ENCODE results near the gene NFE2L2.
A peak's percentile ranks its signal among the peaks of the same experiment; 100 is the strongest.
"Not testable (repeated sequence)": the region's sequence is repeated elsewhere in the genome, so short reads cannot be mapped to it uniquely, and the experiment has no call there.

The NFE2L2 gene

GRCh38 chr2:177225965-177226360 is 38.6 kb downstream of the NFE2L2 start:
- TF ChIP-seq EZH2phosphoT487 (IDR thresholded peaks at IDR 0.05; ENCODE audit: borderline replicate concordance), result no peak
- TF ChIP-seq CTCF (conservative IDR thresholded peaks at IDR 0.05; ENCODE audit: low read length), result no peak

GRCh38 chr2:177223436-177223835 is 41.1 kb downstream of the NFE2L2 start:
- H4K20me1 ChIP-seq (ENCODE audit: insufficient read depth, low read length, poor library complexity, severe bottlenecking), result peaks cover 60% of the 10 kb centered on the region
- not testable (repeated sequence) for H3K9me3 ChIP-seq (ENCODE audit: insufficient read depth, low read depth, low read length); H3F3A ChIP-seq (ENCODE audit: low read depth); H3K4me2 ChIP-seq (ENCODE audit: low read depth, low read length, poor library complexity, severe bottlenecking); H3K4me3 ChIP-seq (ENCODE audit: low read length, poor library complexity, severe bottlenecking); H3K9me2 ChIP-seq (replicated peaks; ENCODE audit: low read depth, low read length); H3K27me3 ChIP-seq (ENCODE audit: insufficient read depth, low read length, poor library complexity, severe bottlenecking); H3K9ac ChIP-seq (ENCODE audit: low read depth, low read length, poor library complexity, severe bottlenecking); H2AFZ ChIP-seq (ENCODE audit: low read length)
- peaks cover 57% of the 10 kb centered on the region for H3K36me3 ChIP-seq (ENCODE audit: insufficient read depth, low read length)
- peaks cover 17% of the 10 kb centered on the region for H3K4me1 ChIP-seq (ENCODE audit: insufficient read depth, low read length, poor library complexity, severe bottlenecking)
- peaks cover 43% of the 10 kb centered on the region for H3K79me2 ChIP-seq (ENCODE audit: insufficient read depth, low read length)

More at GRCh38 chr2:177225965-177226360, 38.6 kb downstream of the NFE2L2 start:
- H3F3A ChIP-seq (ENCODE audit: low read depth), result peaks cover 13% of the 10 kb centered on the region; the same call in 1 of the 2 replicates
- no peaks in the 10 kb centered on the region for H3K9me2 ChIP-seq (replicated peaks; ENCODE audit: low read depth, low read length)
- no peaks in the 10 kb centered on the region for H3K9me3 ChIP-seq (ENCODE audit: insufficient read depth, low read depth, low read length)
- peaks cover 19% of the 10 kb centered on the region; the same call in 1 of the 2 replicates for H3K79me2 ChIP-seq (ENCODE audit: insufficient read depth, low read length)
- no peak overlapping the region for H3K9ac ChIP-seq (ENCODE audit: low read depth, low read length, poor library complexity, severe bottlenecking)
- H3K27me3 ChIP-seq (ENCODE audit: insufficient read depth, low read length, poor library complexity, severe bottlenecking), result no peaks in the 10 kb centered on the region
- H2AFZ ChIP-seq (ENCODE audit: low read length), result no peak overlapping the region
- no peak overlapping the region for H3K4me3 ChIP-seq (ENCODE audit: low read length, poor library complexity, severe bottlenecking)
- peaks cover 55% of the 10 kb centered on the region for H3K36me3 ChIP-seq (ENCODE audit: insufficient read depth, low read length)
- no peaks in the 10 kb centered on the region for H3K4me1 ChIP-seq (ENCODE audit: insufficient read depth, low read length, poor library complexity, severe bottlenecking)
- H3K4me2 ChIP-seq (ENCODE audit: low read depth, low read length, poor library complexity, severe bottlenecking), result no peak overlapping the region
- H4K20me1 ChIP-seq (ENCODE audit: insufficient read depth, low read length, poor library complexity, severe bottlenecking), result peaks cover 41% of the 10 kb centered on the region

- peaks cover 71% of the 10 kb centered on the region for H3K36me3 ChIP-seq (ENCODE audit: insufficient read depth, low read length)
- no peak overlapping the region for H3K9ac ChIP-seq (ENCODE audit: low read depth, low read length, poor library complexity, severe bottlenecking)
- H2AFZ ChIP-seq (ENCODE audit: low read length), result no peak overlapping the region
- H3K27me3 ChIP-seq (ENCODE audit: insufficient read depth, low read length, poor library complexity, severe bottlenecking), result no peaks in the 10 kb centered on the region
- H3K9me3 ChIP-seq (ENCODE audit: insufficient read depth, low read depth, low read length), result no peaks in the 10 kb centered on the region
- no peak overlapping the region for H3K4me3 ChIP-seq (ENCODE audit: low read length, poor library complexity, severe bottlenecking)
- peaks cover 10% of the 10 kb centered on the region; the same call in 1 of the 2 replicates for H3F3A ChIP-seq (ENCODE audit: low read depth)
- TF ChIP-seq EZH2phosphoT487 (IDR thresholded peaks at IDR 0.05; ENCODE audit: borderline replicate concordance), result no peak
- no peak for TF ChIP-seq CTCF (conservative IDR thresholded peaks at IDR 0.05; ENCODE audit: low read length)
- peaks cover 26% of the 10 kb centered on the region for H3K4me1 ChIP-seq (ENCODE audit: insufficient read depth, low read length, poor library complexity, severe bottlenecking)
- H3K79me2 ChIP-seq (ENCODE audit: insufficient read depth, low read length), result peaks cover 57% of the 10 kb centered on the region
- no peaks in the 10 kb centered on the region for H3K9me2 ChIP-seq (replicated peaks; ENCODE audit: low read depth, low read length)
- H4K20me1 ChIP-seq (ENCODE audit: insufficient read depth, low read length, poor library complexity, severe bottlenecking), result peaks cover 75% of the 10 kb centered on the region
- H3K4me2 ChIP-seq (ENCODE audit: low read depth, low read length, poor library complexity, severe bottlenecking), result no peak overlapping the region
These were observed 42.6 kb downstream of the NFE2L2 start for GRCh38 chr2:177221970-177222369.

GRCh38 chr2:177221534-177221933 is 43.0 kb downstream of the NFE2L2 start:
- TF ChIP-seq EZH2phosphoT487 (IDR thresholded peaks at IDR 0.05; ENCODE audit: borderline replicate concordance) (no peak), CTCF (conservative IDR thresholded peaks at IDR 0.05; ENCODE audit: low read length) (no peak)
- peaks cover 62% of the 10 kb centered on the region for H3K79me2 ChIP-seq (ENCODE audit: insufficient read depth, low read length)

GRCh38 chr2:177219787-177220186 is 44.7 kb downstream of the NFE2L2 start:
- H3K4me2 ChIP-seq (ENCODE audit: low read depth, low read length, poor library complexity, severe bottlenecking), result peak overlapping the region; percentile 71
- not testable (repeated sequence) for H3F3A ChIP-seq (ENCODE audit: low read depth)
- peaks cover 75% of the 10 kb centered on the region for H3K79me2 ChIP-seq (ENCODE audit: insufficient read depth, low read length)

More at GRCh38 chr2:177221534-177221933, 43.0 kb downstream of the NFE2L2 start:
- Histone ChIP-seq H3K36me3 (ENCODE audit: insufficient read depth, low read length) (peaks cover 76% of the 10 kb centered on the region), H3K4me1 (ENCODE audit: insufficient read depth, low read length, poor library complexity, severe bottlenecking) (peaks cover 28% of the 10 kb centered on the region), H3K9ac (ENCODE audit: low read depth, low read length, poor library complexity, severe bottlenecking) (no peak overlapping the region), H3F3A (ENCODE audit: low read depth) (peaks cover 10% of the 10 kb centered on the region; the same call in 1 of the 2 replicates), H4K20me1 (ENCODE audit: insufficient read depth, low read length, poor library complexity, severe bottlenecking) (peaks cover 79% of the 10 kb centered on the region), H3K4me3 (ENCODE audit: low read length, poor library complexity, severe bottlenecking) (no peak overlapping the region), H3K9me2 (replicated peaks; ENCODE audit: low read depth, low read length) (no peaks in the 10 kb centered on the region), H2AFZ (ENCODE audit: low read length) (no peak overlapping the region), H3K9me3 (ENCODE audit: insufficient read depth, low read depth, low read length) (no peaks in the 10 kb centered on the region), H3K27me3 (ENCODE audit: insufficient read depth, low read length, poor library complexity, severe bottlenecking) (no peaks in the 10 kb centered on the region), H3K4me2 (ENCODE audit: low read depth, low read length, poor library complexity, severe bottlenecking) (no peak overlapping the region)

More at GRCh38 chr2:177219787-177220186, 44.7 kb downstream of the NFE2L2 start:
- not testable (repeated sequence) for H3K9me3 ChIP-seq (ENCODE audit: insufficient read depth, low read depth, low read length); H2AFZ ChIP-seq (ENCODE audit: low read length); H3K9me2 ChIP-seq (replicated peaks; ENCODE audit: low read depth, low read length); H3K27me3 ChIP-seq (ENCODE audit: insufficient read depth, low read length, poor library complexity, severe bottlenecking); H3K9ac ChIP-seq (ENCODE audit: low read depth, low read length, poor library complexity, severe bottlenecking)
- peaks cover 92% of the 10 kb centered on the region for H3K36me3 ChIP-seq (ENCODE audit: insufficient read depth, low read length)
- H4K20me1 ChIP-seq (ENCODE audit: insufficient read depth, low read length, poor library complexity, severe bottlenecking), result peaks cover 90% of the 10 kb centered on the region
- H3K4me3 ChIP-seq (ENCODE audit: low read length, poor library complexity, severe bottlenecking), result peak overlapping the region; percentile 50
- peaks cover 40% of the 10 kb centered on the region for H3K4me1 ChIP-seq (ENCODE audit: insufficient read depth, low read length, poor library complexity, severe bottlenecking)

All from Loucy (cell line).